ENCODE data around the gene SAMSN1. TPM values are rescaled to one million over a fixed set of nuclear protein-coding genes. Genes with fewer than 3 reads are reported as not detected.

SAMSN1 gene
- total and polyA plus RNA-seq, 11 donors, result 0.44 to 21.2 (median 1.4) TPM

- Histone ChIP-seq H3K4me1 (peaks cover 0 to 27% (median 0%) of the 10 kb centered on the region in 12 donors), H3K27ac (peak overlapping the region in 1 of 12 donors; percentile 88), H3K36me3 (no peaks in the 10 kb centered on the region), H3K4me3 (peak overlapping the region in 3 of 12 donors; percentile 22 to 61 (median 46)), H3K9me3 (no peaks in the 10 kb centered on the region), H3K27me3 (no peaks in the 10 kb centered on the region)
- ATAC-seq, result no peak
- TF ChIP-seq CTCF (IDR thresholded peaks at IDR 0.05) (no peak), POLR2A (IDR thresholded peaks at IDR 0.05) (no peak)
- no peak for DNase-seq
- WGBS, 4 donors, result 81 to 85% (median 84%) methylated on average over 5 of the region's 5 CpGs
- intact Hi-C loops (cut with DNase I), result no loop called here
Observed at GRCh38 chr21:14543983-14544382, 2.1 kb downstream of the SAMSN1 start.

- Histone ChIP-seq H3K36me3 (no peaks in the 10 kb centered on the region), H3K27ac (peak overlapping the region in 1 of 12 donors; percentile 88), H3K4me1 (peaks cover 0 to 31% (median 0%) of the 10 kb centered on the region in 12 donors), H3K27me3 (no peaks in the 10 kb centered on the region), H3K9me3 (no peaks in the 10 kb centered on the region), H3K4me3 (peak overlapping the region in 1 of 12 donors; percentile 61)
- TF ChIP-seq POLR2A (IDR thresholded peaks at IDR 0.05), result no peak
- no peak for TF ChIP-seq CTCF (IDR thresholded peaks at IDR 0.05)
- intact Hi-C loops (cut with DNase I), result no loop called here
- no peak for ATAC-seq
- DNase-seq, result no peak
Observed at GRCh38 chr21:14542638-14543037, 3.5 kb downstream of the SAMSN1 start.

GRCh38 chr21:14541841-14542490 is 4.1 kb downstream of the SAMSN1 start:
- Histone ChIP-seq H3K36me3 (no peaks in the 10 kb centered on the region), H3K9me3 (no peaks in the 10 kb centered on the region), H3K27ac (peak overlapping the region in 1 of 12 donors; percentile 88), H3K27me3 (no peaks in the 10 kb centered on the region), H3K4me1 (peaks cover 0 to 27% (median 0%) of the 10 kb centered on the region in 12 donors), H3K4me3 (peak overlapping the region in 3 of 12 donors; percentile 4 to 61 (median 20))
- TF ChIP-seq CTCF (IDR thresholded peaks at IDR 0.05) (no peak), POLR2A (IDR thresholded peaks at IDR 0.05) (no peak)
- ATAC-seq, result peak in 2 of 4 donors; percentile 54 to 60
- intact Hi-C loops (cut with DNase I), result no loop called here
- no peak for DNase-seq
- whole genome bisulfite sequencing, 4 donors, result 35 to 42% (median 36%) methylated on average over 8 of the region's 8 CpGs

GRCh38 chr21:14538483-14538882 is 7.6 kb downstream of the SAMSN1 start:
- Histone ChIP-seq H3K27me3 (no peaks in the 10 kb centered on the region), H3K4me1 (peaks cover 0 to 44% (median 0%) of the 10 kb centered on the region in 12 donors), H3K4me3 (no peak overlapping the region), H3K9me3 (peaks cover 0 to 5% (median 0%) of the 10 kb centered on the region in 12 donors), H3K27ac (no peak overlapping the region), H3K36me3 (no peaks in the 10 kb centered on the region)
- intact Hi-C loops (cut with DNase I), result no loop called here
- ATAC-seq, result no peak
- TF ChIP-seq POLR2A (IDR thresholded peaks at IDR 0.05), result no peak
- TF ChIP-seq CTCF (IDR thresholded peaks at IDR 0.05), result no peak
- DNase-seq, result no peak

Measured in heart left ventricle (tissue), 16 donors.